Measurements from ENCODE around the gene HMGCL. TPM values are rescaled to one million over a fixed set of nuclear protein-coding genes. Genes with fewer than 3 reads are reported as not detected.

The HMGCL gene
- total RNA-seq, 1 experiment from 2014 or later = 23.1 TPM

GRCh38 chr1:23768733-23769132 is 56.5 kb downstream of the HMGCL start:
- BruUV-seq (replicated peaks) = no TSS peak
- Mint-ChIP-seq H3K9me3 (ENCODE audit: low read depth, unreplicated experiment) (no peaks in the 10 kb centered on the region), H3K27ac (ENCODE audit: unreplicated experiment) (no peak overlapping the region), H3K4me1 (ENCODE audit: low read depth, unreplicated experiment) (no peaks in the 10 kb centered on the region), H3K36me3 (ENCODE audit: insufficient read depth, unreplicated experiment) (peaks cover 5% of the 10 kb centered on the region), H3K4me3 (ENCODE audit: low read depth, unreplicated experiment) (no peak overlapping the region), H3K27me3 (ENCODE audit: unreplicated experiment) (no peaks in the 10 kb centered on the region)
- no peak for DNase-seq
- TF ChIP-seq, protein P1, sequence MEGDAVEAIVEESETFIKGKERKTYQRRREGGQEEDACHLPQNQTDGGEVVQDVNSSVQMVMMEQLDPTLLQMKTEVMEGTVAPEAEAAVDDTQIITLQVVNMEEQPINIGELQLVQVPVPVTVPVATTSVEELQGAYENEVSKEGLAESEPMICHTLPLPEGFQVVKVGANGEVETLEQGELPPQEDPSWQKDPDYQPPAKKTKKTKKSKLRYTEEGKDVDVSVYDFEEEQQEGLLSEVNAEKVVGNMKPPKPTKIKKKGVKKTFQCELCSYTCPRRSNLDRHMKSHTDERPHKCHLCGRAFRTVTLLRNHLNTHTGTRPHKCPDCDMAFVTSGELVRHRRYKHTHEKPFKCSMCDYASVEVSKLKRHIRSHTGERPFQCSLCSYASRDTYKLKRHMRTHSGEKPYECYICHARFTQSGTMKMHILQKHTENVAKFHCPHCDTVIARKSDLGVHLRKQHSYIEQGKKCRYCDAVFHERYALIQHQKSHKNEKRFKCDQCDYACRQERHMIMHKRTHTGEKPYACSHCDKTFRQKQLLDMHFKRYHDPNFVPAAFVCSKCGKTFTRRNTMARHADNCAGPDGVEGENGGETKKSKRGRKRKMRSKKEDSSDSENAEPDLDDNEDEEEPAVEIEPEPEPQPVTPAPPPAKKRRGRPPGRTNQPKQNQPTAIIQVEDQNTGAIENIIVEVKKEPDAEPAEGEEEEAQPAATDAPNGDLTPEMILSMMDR (IDR thresholded peaks at IDR 0.05; ENCODE audit: unreplicated experiment) = no peak
- intact Hi-C loops (cut with micrococcal nuclease; ENCODE audit: unreplicated experiment) = no loop called here
- CTCF ChIA-PET = no interaction called here

GRCh38 chr1:23763041-23763577 is 62.1 kb downstream of the HMGCL start:
- peaks cover 17% of the 10 kb centered on the region for H3K36me3 Mint-ChIP-seq (ENCODE audit: insufficient read depth, unreplicated experiment)
- H3K27me3 Mint-ChIP-seq (ENCODE audit: unreplicated experiment) = no peaks in the 10 kb centered on the region
- H3K4me1 Mint-ChIP-seq (ENCODE audit: low read depth, unreplicated experiment) = no peaks in the 10 kb centered on the region
- H3K4me3 Mint-ChIP-seq (ENCODE audit: low read depth, unreplicated experiment) = no peak overlapping the region
- no peaks in the 10 kb centered on the region for H3K9me3 Mint-ChIP-seq (ENCODE audit: low read depth, unreplicated experiment)
- no TSS peak for BruUV-seq (replicated peaks)
- CTCF ChIA-PET = interaction anchor here (0.6 kb wide), 1 partner anchor 26 kb away, joined by 3 read pairs; no protein-coding TSS in a partner anchor
- intact Hi-C loops (cut with micrococcal nuclease; ENCODE audit: unreplicated experiment) = no loop called here
- H3K27ac Mint-ChIP-seq (ENCODE audit: unreplicated experiment) = no peak overlapping the region
- TF ChIP-seq, protein P1 (IDR thresholded peaks at IDR 0.05; ENCODE audit: unreplicated experiment) = no peak
- no peak for DNase-seq

DNA sequence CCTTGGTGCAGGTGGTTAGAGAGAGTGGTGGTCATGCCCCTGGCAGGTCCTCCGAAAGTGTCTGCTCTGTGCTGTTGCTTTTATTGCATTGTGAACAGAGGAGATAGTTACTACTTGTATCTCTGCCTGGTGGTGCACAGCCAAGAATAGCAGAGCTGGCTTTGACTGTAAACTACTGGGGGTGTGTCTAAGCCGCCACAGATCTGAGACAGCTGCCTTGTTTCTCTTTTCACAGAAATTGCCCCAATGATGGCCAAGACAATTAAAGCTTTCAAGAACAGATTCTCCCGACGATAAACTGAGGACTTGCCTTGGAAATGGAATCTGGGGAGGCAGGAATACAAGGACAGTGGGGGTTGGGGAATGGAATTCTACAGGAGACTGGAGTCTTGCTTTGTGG is 66.0 kb downstream of the HMGCL start:
- no peaks in the 10 kb centered on the region for H3K27me3 Mint-ChIP-seq (ENCODE audit: unreplicated experiment)
- DNase-seq = no peak
- CTCF ChIA-PET = no interaction called here
- no peaks in the 10 kb centered on the region for H3K9me3 Mint-ChIP-seq (ENCODE audit: low read depth, unreplicated experiment)
- peaks cover 6% of the 10 kb centered on the region for H3K4me1 Mint-ChIP-seq (ENCODE audit: low read depth, unreplicated experiment)
- H3K4me3 Mint-ChIP-seq (ENCODE audit: low read depth, unreplicated experiment) = no peak overlapping the region
- TF ChIP-seq, protein P1 (IDR thresholded peaks at IDR 0.05; ENCODE audit: unreplicated experiment) = no peak
- H3K27ac Mint-ChIP-seq (ENCODE audit: unreplicated experiment) = no peak overlapping the region
- intact Hi-C loops (cut with micrococcal nuclease; ENCODE audit: unreplicated experiment) = no loop called here
- BruUV-seq (replicated peaks) = no TSS peak
- H3K36me3 Mint-ChIP-seq (ENCODE audit: insufficient read depth, unreplicated experiment) = peaks cover 36% of the 10 kb centered on the region

- TF ChIP-seq, protein P1 (IDR thresholded peaks at IDR 0.05; ENCODE audit: unreplicated experiment) = no peak
- CTCF ChIA-PET = no interaction called here
- BruUV-seq (replicated peaks) = no TSS peak
- H3K27ac Mint-ChIP-seq (ENCODE audit: unreplicated experiment) = no peak overlapping the region
- H3K27me3 Mint-ChIP-seq (ENCODE audit: unreplicated experiment) = no peaks in the 10 kb centered on the region
- intact Hi-C loops (cut with micrococcal nuclease; ENCODE audit: unreplicated experiment) = no loop called here
- no peaks in the 10 kb centered on the region for H3K9me3 Mint-ChIP-seq (ENCODE audit: low read depth, unreplicated experiment)
- no peak for DNase-seq
- H3K36me3 Mint-ChIP-seq (ENCODE audit: insufficient read depth, unreplicated experiment) = peaks cover 44% of the 10 kb centered on the region
- H3K4me1 Mint-ChIP-seq (ENCODE audit: low read depth, unreplicated experiment) = peaks cover 6% of the 10 kb centered on the region
- H3K4me3 Mint-ChIP-seq (ENCODE audit: low read depth, unreplicated experiment) = no peak overlapping the region
These were observed 67.4 kb downstream of the HMGCL start for GRCh38 chr1:23757812-23758211.

Measured in Calu3 (cell line).